OCI-LY7 (cell line): ENCODE data around the gene ZNF148. TPM values are rescaled to one million over a fixed set of nuclear protein-coding genes. Genes with fewer than 3 reads are reported as not detected.

Experiments used
- BruUV-seq: library from RNA; stranded (reverse); fragments of 400-500 nt; replicated peaks from 2 replicates; lab custom pipeline; 2021; lab: Mats Ljungman, UMichigan
- CTCF ChIA-PET: fragments of 300-600 bp; sonication (Branson Sonifier 250); formaldehyde crosslinking; loops from one replicate; lab custom pipeline; 2022; ENCODE audit warnings: antibody characterized with exemption; ENCODE audit not compliant: unreplicated experiment; lab: Charles Lee
- POLR2A ChIA-PET: fragments of 300-600 bp; sonication (Branson Sonifier 250); formaldehyde crosslinking; loops from one replicate; lab custom pipeline; 2022; ENCODE audit warnings: antibody characterized with exemption; lab: Charles Lee
- DNase-seq: peaks from one replicate; pipeline ENCODE4 v3.0.0-alpha.2; 2015; ENCODE audit warnings: low spot score
- H2AFZ ChIP-seq: fragments of 200-600 bp; sonication (generic), shearing (Covaris generic); 2 replicates; pipeline ENCODE4 v1.6.1; 2014; ENCODE audit warnings: mild to moderate bottlenecking, antibody characterized with exemption, low read length, moderate library complexity
- H3K27ac ChIP-seq: fragments of 200-600 bp; sonication (generic); 2 replicates; pipeline ENCODE4 v1.5.1; 2014; ENCODE audit warnings: mixed run types, low read depth, mild to moderate bottlenecking, moderate library complexity, low read length, inconsistent platforms; ENCODE audit not compliant: poor library complexity, severe bottlenecking
- H3K36me3 ChIP-seq: fragments of 200-600 bp; sonication (generic); 2 replicates; pipeline ENCODE4 v1.6.1; 2014; ENCODE audit warnings: mild to moderate bottlenecking, antibody characterized with exemption, low read length, moderate library complexity, mixed read lengths; ENCODE audit not compliant: insufficient read depth
- H3K4me1 ChIP-seq: fragments of 200-600 bp; sonication (generic); 2 replicates; pipeline ENCODE4 v1.5.1; 2014; ENCODE audit warnings: mild to moderate bottlenecking, low read length; ENCODE audit not compliant: insufficient read depth, poor library complexity, severe bottlenecking
- H3K4me2 ChIP-seq: fragments of 200-600 bp; sonication (generic); 2 replicates; pipeline ENCODE4 v1.6.1; 2014; ENCODE audit warnings: mild to moderate bottlenecking, low read length
- H3K4me3 ChIP-seq: fragments of 200-600 bp; sonication (generic); 2 replicates; pipeline ENCODE4 v1.5.1; 2014; ENCODE audit warnings: mild to moderate bottlenecking, low read depth, low read length; ENCODE audit not compliant: poor library complexity, severe bottlenecking
- H3K79me2 ChIP-seq: fragments of 200-600 bp; sonication (generic); 2 replicates; pipeline ENCODE4 v1.6.1; 2016; ENCODE audit warnings: low read depth, mild to moderate bottlenecking, low read length, moderate library complexity, mixed read lengths; ENCODE audit not compliant: insufficient read depth
- H3K9me2 ChIP-seq: fragments of 200-600 bp; sonication (generic); 2 replicates; pipeline ENCODE4 v1.6.1; 2016; ENCODE audit warnings: mild to moderate bottlenecking, low read length, mixed read lengths; ENCODE audit not compliant: insufficient read depth
- H3K9me3 ChIP-seq: fragments of 200-600 bp; sonication (generic); 2 replicates; pipeline ENCODE4 v1.6.1; 2014; ENCODE audit warnings: mild to moderate bottlenecking, mixed run types, low read length, mixed read lengths
- H4K20me1 ChIP-seq: fragments of 200-600 bp; sonication (generic); 2 replicates; pipeline ENCODE4 v1.6.1; 2014; ENCODE audit warnings: mild to moderate bottlenecking, antibody characterized with exemption, low read length, moderate library complexity, mixed read lengths; ENCODE audit not compliant: insufficient read depth
- EZH2phosphoT487 ChIP-seq: fragments of 200-600 bp; sonication (generic); IDR thresholded peaks from 2 replicates; pipeline ENCODE4 v1.6.1; 2018; ENCODE audit warnings: low read depth, borderline replicate concordance, mild to moderate bottlenecking, mixed run types, antibody characterized with exemption, low read length, moderate library complexity, mixed read lengths
- intact Hi-C: fragments of 100-400 bp; cut with micrococcal nuclease; formaldehyde crosslinking; loops from one replicate; pipeline ENCODE4 v1.10.0; 2022; ENCODE audit not compliant: unreplicated experiment
- total RNA-seq, 2 experiments: library from RNA; depleted of rRNA in 1 of 2; stranded (reverse); fragments of >200 nt in 1 of 2; shearing (Covaris generic) in 1 of 2; gene quantifications; 2 replicates each; pipeline ENCODE4 v1.2.3, GENCODE V29; 2014 to 2022
- TF ChIP-seq, protein P1 (sequence below): fragments of 200-600 bp; sonication (generic); conservative IDR thresholded peaks from 2 replicates; pipeline ENCODE4 v1.5.1; 2014; ENCODE audit warnings: mild to moderate bottlenecking, antibody characterized with exemption, low read length, moderate library complexity, mixed read lengths

Gene ZNF148
- total RNA-seq, 2 experiments from 2014 or later, result 19.8 to 35.4 TPM

DNA sequence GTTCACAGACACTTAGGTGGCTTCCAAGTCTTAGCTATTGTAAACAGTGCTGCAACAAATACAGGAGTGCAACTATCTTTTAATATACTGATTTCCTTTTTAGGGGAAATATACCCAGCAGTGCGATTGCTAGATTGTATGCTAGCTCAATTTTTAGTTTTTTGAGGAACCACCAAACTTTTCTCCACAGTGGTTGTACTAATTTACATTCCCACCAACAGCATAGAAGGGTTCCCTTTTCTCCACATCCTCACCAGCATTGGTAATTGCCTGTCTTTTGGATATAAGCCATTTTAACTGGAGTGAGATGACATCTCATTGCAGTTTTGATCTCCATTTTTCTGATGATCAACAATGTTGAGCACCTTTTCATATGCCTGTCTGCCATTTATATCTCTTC lies 58.9 kb downstream of the ZNF148 start:
- POLR2A ChIA-PET, result interaction anchor here (1.4 kb wide), 1 partner anchor 46 kb away, joined by 5 read pairs; no protein-coding TSS in a partner anchor
- Histone ChIP-seq H3K27ac (no peak overlapping the region), H3K4me3 (no peak overlapping the region), H3K9me2 (no peaks in the 10 kb centered on the region), H4K20me1 (no peaks in the 10 kb centered on the region), H3K4me2 (no peak overlapping the region), H2AFZ (no peak overlapping the region), H3K79me2 (peaks cover 3% of the 10 kb centered on the region; the same call in 1 of the 2 replicates), H3K9me3 (peaks cover 7% of the 10 kb centered on the region; the same call in 1 of the 2 replicates), H3K36me3 (peaks cover 90% of the 10 kb centered on the region), H3K4me1 (peaks cover 19% of the 10 kb centered on the region)
- BruUV-seq, result no TSS peak
- DNase-seq, result no peak
- CTCF ChIA-PET, result no interaction called here
- intact Hi-C loops, result no loop called here
- no peak for TF ChIP-seq EZH2phosphoT487
- TF ChIP-seq, protein P1, sequence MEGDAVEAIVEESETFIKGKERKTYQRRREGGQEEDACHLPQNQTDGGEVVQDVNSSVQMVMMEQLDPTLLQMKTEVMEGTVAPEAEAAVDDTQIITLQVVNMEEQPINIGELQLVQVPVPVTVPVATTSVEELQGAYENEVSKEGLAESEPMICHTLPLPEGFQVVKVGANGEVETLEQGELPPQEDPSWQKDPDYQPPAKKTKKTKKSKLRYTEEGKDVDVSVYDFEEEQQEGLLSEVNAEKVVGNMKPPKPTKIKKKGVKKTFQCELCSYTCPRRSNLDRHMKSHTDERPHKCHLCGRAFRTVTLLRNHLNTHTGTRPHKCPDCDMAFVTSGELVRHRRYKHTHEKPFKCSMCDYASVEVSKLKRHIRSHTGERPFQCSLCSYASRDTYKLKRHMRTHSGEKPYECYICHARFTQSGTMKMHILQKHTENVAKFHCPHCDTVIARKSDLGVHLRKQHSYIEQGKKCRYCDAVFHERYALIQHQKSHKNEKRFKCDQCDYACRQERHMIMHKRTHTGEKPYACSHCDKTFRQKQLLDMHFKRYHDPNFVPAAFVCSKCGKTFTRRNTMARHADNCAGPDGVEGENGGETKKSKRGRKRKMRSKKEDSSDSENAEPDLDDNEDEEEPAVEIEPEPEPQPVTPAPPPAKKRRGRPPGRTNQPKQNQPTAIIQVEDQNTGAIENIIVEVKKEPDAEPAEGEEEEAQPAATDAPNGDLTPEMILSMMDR, result no peak

DNA sequence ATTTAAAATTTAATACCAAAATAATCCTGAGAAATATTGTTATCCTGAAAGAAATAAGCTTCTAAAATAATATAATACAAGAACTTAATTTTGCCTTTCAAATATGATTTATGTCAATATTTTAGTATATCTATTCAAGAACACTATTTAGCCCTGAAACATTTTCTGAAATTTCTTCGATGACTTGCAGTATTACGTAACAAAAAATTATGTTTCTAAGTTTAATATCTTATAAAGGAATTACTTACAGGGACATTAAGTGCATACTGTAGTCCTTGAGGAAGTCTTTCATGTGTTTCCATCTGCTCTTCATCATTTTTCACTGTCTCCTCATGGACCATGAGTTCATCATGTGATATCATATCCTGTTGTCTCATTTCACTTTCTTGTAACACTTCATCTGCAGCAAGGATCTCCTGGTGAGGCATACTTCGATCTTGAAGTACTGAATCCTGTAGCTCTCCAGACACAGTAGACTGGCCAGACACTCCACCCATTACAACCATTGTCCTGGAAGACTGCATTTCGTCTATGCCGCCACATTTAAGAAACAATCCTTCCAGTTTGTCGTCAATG lies 62.0 kb downstream of the ZNF148 start:
- BruUV-seq, result no TSS peak
- no peak overlapping the region for H3K4me3 ChIP-seq
- no peaks in the 10 kb centered on the region for H4K20me1 ChIP-seq
- H3K79me2 ChIP-seq, result peaks cover 9% of the 10 kb centered on the region; the same call in 1 of the 2 replicates
- no peak overlapping the region for H3K4me2 ChIP-seq
- no peak overlapping the region for H3K27ac ChIP-seq
- H3K9me2 ChIP-seq, result no peaks in the 10 kb centered on the region
- TF ChIP-seq EZH2phosphoT487, result no peak
- TF ChIP-seq, protein P1, result no peak
- H3K4me1 ChIP-seq, result peaks cover 22% of the 10 kb centered on the region
- intact Hi-C loops, result no loop called here
- POLR2A ChIA-PET, result no interaction called here
- CTCF ChIA-PET, result no interaction called here
- no peak overlapping the region for H2AFZ ChIP-seq
- peaks cover 14% of the 10 kb centered on the region; the same call in 1 of the 2 replicates for H3K9me3 ChIP-seq
- peaks cover 87% of the 10 kb centered on the region for H3K36me3 ChIP-seq
- DNase-seq, result no peak

DNA sequence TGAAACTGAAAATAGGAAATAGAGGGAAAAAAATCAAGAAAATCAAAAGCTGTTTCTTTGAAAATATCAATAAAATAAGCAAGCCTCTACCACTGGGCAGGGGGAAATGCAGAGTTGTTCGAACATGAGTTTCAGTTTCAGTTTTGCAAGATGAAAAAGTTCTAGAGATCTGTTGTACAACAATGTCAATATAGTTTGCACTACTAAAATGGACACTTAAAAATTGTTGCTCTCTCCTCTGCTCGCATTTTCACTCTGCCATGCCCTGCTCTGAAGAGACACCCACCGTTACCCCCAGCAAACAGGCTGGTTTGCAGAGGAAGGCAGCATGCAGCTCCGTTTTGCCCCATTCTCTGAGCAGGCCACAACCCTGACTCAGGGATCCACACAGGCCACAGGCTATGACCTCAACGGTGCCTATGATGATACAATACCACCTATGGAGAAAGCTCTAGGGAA lies 64.5 kb downstream of the ZNF148 start:
- BruUV-seq, result no TSS peak
- peaks cover 18% of the 10 kb centered on the region; the same call in 1 of the 2 replicates for H3K79me2 ChIP-seq
- peak overlapping the region; percentile 7; the same call in 1 of the 2 replicates for H3K4me2 ChIP-seq
- no peaks in the 10 kb centered on the region for H4K20me1 ChIP-seq
- peak overlapping the region; percentile 14 for H3K4me3 ChIP-seq
- intact Hi-C loops, result no loop called here
- H3K9me3 ChIP-seq, result peaks cover 14% of the 10 kb centered on the region; the same call in 1 of the 2 replicates
- TF ChIP-seq, protein P1, result no peak
- TF ChIP-seq EZH2phosphoT487, result no peak
- H3K36me3 ChIP-seq, result peaks cover 72% of the 10 kb centered on the region
- H3K4me1 ChIP-seq, result peaks cover 6% of the 10 kb centered on the region
- H2AFZ ChIP-seq, result no peak overlapping the region
- no peaks in the 10 kb centered on the region for H3K9me2 ChIP-seq
- ChIA-PET POLR2A (interaction anchor here (0.7 to 1.8 kb wide), 3 partner anchors 17 to 328 kb away, joined by 5 to 6 read pairs (median 5); no protein-coding TSS in a partner anchor), CTCF (no interaction called here)
- no peak for DNase-seq
- H3K27ac ChIP-seq, result no peak overlapping the region
